Motor neuron (in vitro differentiated cells): Measurements from ENCODE around the gene ATP13A1. TPM values are rescaled to one million over a fixed set of nuclear protein-coding genes. Genes with fewer than 3 reads are reported as not detected.

ENCODE experiments used
- ATAC-seq, 8 experiments: fragments of 200-7000 bp; cut with Tn5 transposase; replicated peaks in 6 of 8; 2 replicates each; pipeline ENCODE4 v1.8.0; 2021; ENCODE audit warnings: mild to moderate bottlenecking in 8 of 8, moderate library complexity in 8 of 8
- H3K27ac ChIP-seq, 2 donors: fragments of 250-450 bp; sonication (Bioruptor Pico); 2 replicates each; pipeline ENCODE4 v1.9.0; 2021; ENCODE audit warnings: antibody characterized with exemption in 2 of 2, mild to moderate bottlenecking in 2 of 2, moderate library complexity in 1 of 2
- H3K4me1 ChIP-seq, 2 donors: fragments of 250-450 bp; sonication (Bioruptor Pico); replicated peaks in 1 of 2; 2 replicates each; pipeline ENCODE4 v1.6.1; 2021; ENCODE audit warnings: antibody characterized with exemption in 2 of 2, mild to moderate bottlenecking in 2 of 2, moderate library complexity in 1 of 2
- H3K4me3 ChIP-seq, 5 donors: fragments of 250-450 bp; sonication (Bioruptor Pico); 2 replicates each; pipeline ENCODE4 v1.9.0; 2021; ENCODE audit warnings: antibody characterized with exemption in 5 of 5, mild to moderate bottlenecking in 5 of 5, moderate library complexity in 4 of 5
- WGBS, 10 experiments: fragments of 450-650 bp; shearing (Covaris generic); methylation state at CpG; one replicate each; pipeline ENCODE4 v1.0.0; 2022; 5-methylcytosine and 5-hydroxymethylcytosine counted together
- in situ Hi-C, 9 experiments: fragments of 400-800 bp; cut with MboI; loops; one replicate each; pipeline ENCODE4 v1.15.0; 2021; ENCODE audit warnings: low sequenced_read_pairs in 9 of 9, low pct_unique_long_range_greater_than_20kb in 2 of 9; ENCODE audit not compliant: unreplicated experiment in 9 of 9
- total RNA-seq, 8 experiments: library from RNA; unstranded; fragments of 300-600 nt; gene quantifications; 2 replicates each; pipeline versions ENCODE4 v1.2.3 to v1.2.4, GENCODE V29; 2022

The ATP13A1 gene
- total RNA-seq, 8 experiments from 2014 or later, result 18.7 to 96.9 (median 31.1) TPM

DNA sequence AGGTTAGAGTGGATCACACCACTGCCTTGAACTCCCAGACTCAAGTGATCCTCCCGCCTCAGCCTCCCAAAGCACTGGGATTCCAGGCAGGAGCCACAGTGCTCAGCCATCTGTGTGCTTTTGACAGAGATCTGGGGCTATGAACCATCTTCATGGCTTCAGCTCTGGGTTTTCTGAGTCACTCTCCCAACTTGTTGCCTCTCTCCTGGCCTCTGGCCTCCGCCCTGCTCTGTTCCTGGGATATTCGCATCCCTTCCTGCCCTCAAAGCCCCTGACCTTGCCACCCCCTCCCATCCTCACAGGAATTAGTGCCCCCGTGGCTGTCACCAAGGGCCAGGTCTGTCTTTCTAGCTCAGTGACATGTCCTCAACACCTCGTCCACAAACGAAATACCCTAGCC, 14.3 kb downstream of the ATP13A1 start:
- no peaks in the 10 kb centered on the region for H3K4me1 ChIP-seq
- H3K4me3 ChIP-seq, result no peak overlapping the region
- WGBS, 10 experiments, result 67 to 81% (median 80%) methylated on average over 3 to 4 of the region's 6 CpGs; no CpG with 5 or more reads in 7 of the 10 experiments
- ATAC-seq, result peak in 2 of 8 experiments; percentile 49 to 59
- in situ Hi-C loops, result loop anchor here (10.0 to 25.0 kb wide), 3 partner anchors 112 to 124 kb away; partner anchors contain the start of genes CILP2 (in 8 of the 9) and YJEFN3 (in 4 of the 9)
- no peak overlapping the region for H3K27ac ChIP-seq

DNA sequence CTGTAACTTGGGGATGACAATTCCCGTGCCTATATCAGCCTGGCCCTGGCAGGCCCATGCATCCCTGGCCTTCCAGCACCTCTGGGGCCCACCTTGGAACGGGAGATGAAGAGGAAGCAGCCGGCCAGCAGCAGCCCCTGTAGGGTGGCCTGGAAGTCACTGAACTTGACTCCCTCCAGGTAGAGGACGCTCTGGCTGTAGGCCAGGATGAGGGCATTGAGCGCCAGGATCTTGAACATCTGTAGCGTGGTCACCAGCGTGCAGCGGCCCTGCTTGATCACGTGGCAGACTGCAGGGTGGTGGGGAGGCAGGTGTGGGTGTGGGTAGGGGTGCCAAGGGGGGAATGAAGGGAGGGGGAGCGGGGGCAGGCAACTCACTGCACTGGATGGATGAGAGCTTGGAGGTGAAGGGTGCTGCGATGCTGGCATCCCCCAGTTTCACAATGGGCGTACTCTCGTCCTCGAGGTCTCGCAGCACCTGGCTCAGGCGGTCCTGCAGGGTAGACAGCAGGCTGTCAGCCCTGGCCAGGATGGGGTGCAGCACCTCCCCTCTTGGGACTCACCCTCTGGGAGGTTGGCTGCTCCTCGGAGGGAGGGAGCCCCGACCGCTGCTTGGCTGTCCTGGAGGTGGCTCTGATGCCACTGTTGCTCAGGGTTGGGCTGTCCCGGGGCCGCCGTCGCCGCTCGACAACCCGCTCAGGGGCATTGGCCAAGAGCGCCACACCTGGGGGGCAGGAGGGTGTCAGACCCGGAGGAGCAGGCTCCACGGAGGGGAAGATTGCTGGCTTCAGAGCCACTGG, 16.2 kb downstream of the ATP13A1 start:
- no peak overlapping the region for H3K27ac ChIP-seq
- WGBS, 10 experiments, result 80 to 93% methylated on average over 1 to 3 of the region's 29 CpGs; no CpG with 5 or more reads in 8 of the 10 experiments

DNA sequence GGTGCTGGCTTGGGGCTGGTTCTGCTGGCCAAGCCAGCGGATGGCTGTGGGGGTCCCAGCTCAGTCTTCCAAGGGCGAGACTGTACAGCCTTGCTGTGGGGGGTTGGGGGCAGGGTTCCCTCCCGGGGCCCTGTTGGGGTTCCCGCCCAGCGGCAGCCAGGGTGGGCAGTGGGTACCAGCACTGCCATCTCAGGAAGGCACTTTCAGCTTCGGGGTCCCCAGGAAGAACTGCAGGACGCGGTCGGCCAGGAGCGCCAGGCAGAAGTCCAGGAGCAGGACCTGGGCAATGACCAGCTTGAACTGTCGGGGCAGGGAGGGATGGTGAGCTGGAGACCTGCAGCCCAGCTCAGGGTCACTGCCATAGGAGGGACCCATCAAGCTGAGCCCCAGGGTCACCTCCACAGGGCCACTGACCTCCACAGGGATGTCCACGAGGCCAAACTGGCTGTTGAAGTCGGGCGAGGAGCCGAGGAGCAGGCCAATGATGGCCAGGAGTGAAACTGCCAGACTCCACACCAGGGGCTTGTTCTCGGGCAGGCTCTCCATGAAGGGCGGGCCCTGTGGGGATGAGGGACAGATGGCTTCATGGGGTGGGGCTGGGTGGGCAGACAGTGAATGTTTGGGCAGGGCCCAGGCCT, 18.1 kb downstream of the ATP13A1 start:
- peaks cover 4 to 5% of the 10 kb centered on the region in 2 donors for H3K4me1 ChIP-seq
- no peak for ATAC-seq
- no CpG with 5 or more reads among the region's 17 CpGs for WGBS, 10 experiments
- no peak overlapping the region for H3K4me3 ChIP-seq
- in situ Hi-C loops, result loop anchor here (10.0 to 25.0 kb wide), 3 partner anchors 108 to 121 kb away; partner anchors contain the start of genes CILP2 (in 8 of the 9) and YJEFN3 (in 4 of the 9)
- no peak overlapping the region for H3K27ac ChIP-seq

More for the DNA sequence above, 16.2 kb downstream of the ATP13A1 start:
- ATAC-seq, result no peak
- in situ Hi-C loops, result loop anchor here (10.0 to 25.0 kb wide), 3 partner anchors 110 to 122 kb away; partner anchors contain the start of genes CILP2 (in 8 of the 9) and YJEFN3 (in 4 of the 9)
- H3K4me3 ChIP-seq, result no peak overlapping the region
- H3K4me1 ChIP-seq, result peaks cover 4 to 5% of the 10 kb centered on the region in 2 donors

DNA sequence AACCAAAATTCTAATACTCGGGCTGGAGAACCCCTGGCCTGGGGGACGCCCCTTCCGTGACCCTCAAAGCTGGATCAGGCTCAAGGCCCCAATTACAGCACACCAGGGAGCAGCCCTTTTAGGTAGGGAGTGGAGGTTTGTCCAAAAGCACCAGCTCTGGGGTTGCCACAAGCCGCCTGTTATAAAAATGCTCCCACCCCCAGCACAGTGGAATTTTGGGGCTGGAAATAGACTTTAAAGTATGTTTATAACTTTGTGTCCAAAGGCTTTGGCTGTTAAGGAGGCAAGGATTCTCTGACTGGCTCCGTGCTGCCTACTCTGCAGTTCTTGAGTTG, 19.5 kb downstream of the ATP13A1 start:
- H3K4me3 ChIP-seq, result peak overlapping the region in 3 of 5 donors; percentile 55 to 86 (median 73)
- H3K4me1 ChIP-seq, result peaks cover 4 to 5% of the 10 kb centered on the region in 2 donors
- in situ Hi-C loops, result loop anchor here (10.0 to 25.0 kb wide), 3 partner anchors 107 to 119 kb away; partner anchors contain the start of genes CILP2 (in 8 of the 9) and YJEFN3 (in 4 of the 9)
- ATAC-seq, result no peak
- 4 to 100% (median 30%) methylated on average over 1 to 5 of the region's 5 CpGs; no CpG with 5 or more reads in 5 of the 10 experiments for WGBS, 10 experiments
- no peak overlapping the region for H3K27ac ChIP-seq

DNA sequence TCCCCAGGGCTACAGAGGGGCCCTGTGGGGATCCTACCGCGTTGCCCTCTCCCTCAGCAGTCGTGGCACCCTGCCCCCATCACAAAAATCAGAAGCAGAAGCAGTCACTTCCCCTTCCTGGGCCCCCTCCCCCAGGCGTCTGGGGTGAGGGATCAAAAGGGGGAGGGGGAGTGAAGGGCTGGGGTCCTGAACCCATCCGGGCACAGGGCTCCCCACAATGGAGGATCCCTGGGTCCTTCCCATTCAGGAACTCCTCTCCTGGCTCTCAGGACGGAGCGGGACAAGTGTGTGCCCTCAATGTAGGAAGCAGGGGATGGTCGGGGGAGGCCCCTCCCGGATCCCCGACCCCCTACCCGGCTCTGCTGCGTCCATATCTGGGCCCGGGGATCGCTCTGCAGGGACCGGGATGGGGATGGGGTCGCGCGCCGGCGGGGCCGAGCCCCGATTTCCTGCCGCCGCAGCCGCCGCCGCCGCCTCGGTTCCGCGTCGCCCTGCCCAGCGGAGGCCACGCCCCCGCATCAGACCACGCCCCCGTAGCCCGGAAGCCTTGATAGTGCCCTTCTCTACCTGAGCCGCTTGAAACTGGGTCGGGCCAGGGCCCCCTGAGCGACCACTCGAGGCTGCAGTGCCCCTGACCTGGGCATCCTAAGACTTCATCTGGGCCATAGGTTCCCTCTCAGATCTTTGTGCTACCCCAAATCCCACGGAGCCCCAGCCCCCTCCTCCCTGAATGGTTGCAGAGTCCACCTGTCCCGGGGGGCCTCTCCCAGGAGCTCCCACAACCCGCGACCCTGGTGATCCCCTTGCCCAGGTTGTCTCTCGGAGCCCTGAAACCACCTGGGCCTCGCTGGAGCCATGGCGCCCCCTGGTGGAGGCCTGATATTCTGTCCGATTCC, 20.1 kb downstream of the ATP13A1 start, which contains the start of gene GMIP:
Gene GMIP, minus strand, starts transcription at position 500 of the 896 bp plus-strand sequence. Its CDS starts 128 bp downstream, at position 372.
- WGBS, 10 experiments, result 0 to 2% (median 0%) methylated on average over 1 to 17 of the region's 50 CpGs; no CpG with 5 or more reads in 7 of the 10 experiments
- in situ Hi-C loops, result loop anchor here (10.0 to 25.0 kb wide), 3 partner anchors 106 to 119 kb away; partner anchors contain the start of genes CILP2 (in 8 of the 9) and YJEFN3 (in 4 of the 9)
- peak; percentile 78 to 87 (median 86) for ATAC-seq
- Histone ChIP-seq H3K27ac (peak within 1 kb of the TSS; percentile 21 to 35), H3K4me3 (peak within 1 kb of the TSS; percentile 47 to 86 (median 73)), H3K4me1 (peaks cover 4 to 5% of the 10 kb centered on the region in 2 donors)

DNA sequence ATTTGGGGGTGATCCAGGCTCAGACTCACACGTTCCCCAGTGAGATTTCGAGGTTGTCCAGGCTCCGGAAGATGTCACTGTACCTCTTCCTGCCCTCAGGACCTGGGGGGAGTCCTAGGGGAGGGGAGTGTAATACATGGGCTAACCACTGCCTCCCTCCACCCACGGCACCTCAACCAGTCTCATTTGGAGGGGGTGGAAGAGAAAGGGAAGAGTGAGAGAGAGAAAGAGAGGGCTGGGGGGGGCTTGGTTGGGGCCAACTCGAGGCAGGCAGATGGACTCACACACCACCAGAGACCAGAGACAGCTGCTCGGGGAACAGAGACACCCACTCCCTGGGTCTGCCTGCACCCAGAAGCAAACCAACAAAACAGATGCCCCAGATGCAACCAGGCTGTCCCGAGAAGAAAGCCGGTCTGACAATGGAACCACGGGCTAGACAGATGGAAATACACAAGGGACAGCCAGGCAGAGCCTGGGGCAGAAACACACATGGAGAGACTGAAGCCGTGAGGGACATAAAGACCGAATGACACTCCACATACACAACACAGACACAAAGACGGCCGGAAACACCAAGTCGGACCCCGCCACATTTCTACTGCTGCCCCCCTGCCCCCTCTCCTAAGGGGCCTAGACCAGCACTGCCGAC, 20.8 kb downstream of the ATP13A1 start:
- Histone ChIP-seq H3K4me3 (peak overlapping the region; percentile 47 to 86 (median 73)), H3K4me1 (peaks cover 4 to 5% of the 10 kb centered on the region in 2 donors), H3K27ac (peak overlapping the region; percentile 7 to 35)
- ATAC-seq, result peak in 7 of 8 experiments; percentile 27 to 49 (median 40)
- in situ Hi-C loops, result loop anchor here (10.0 to 25.0 kb wide), 3 partner anchors 105 to 118 kb away; partner anchors contain the start of genes CILP2 (in 8 of the 9) and YJEFN3 (in 4 of the 9)
- 0 to 88% (median 20%) methylated on average over 1 to 5 of the region's 16 CpGs; no CpG with 5 or more reads in 3 of the 10 experiments for WGBS, 10 experiments

DNA sequence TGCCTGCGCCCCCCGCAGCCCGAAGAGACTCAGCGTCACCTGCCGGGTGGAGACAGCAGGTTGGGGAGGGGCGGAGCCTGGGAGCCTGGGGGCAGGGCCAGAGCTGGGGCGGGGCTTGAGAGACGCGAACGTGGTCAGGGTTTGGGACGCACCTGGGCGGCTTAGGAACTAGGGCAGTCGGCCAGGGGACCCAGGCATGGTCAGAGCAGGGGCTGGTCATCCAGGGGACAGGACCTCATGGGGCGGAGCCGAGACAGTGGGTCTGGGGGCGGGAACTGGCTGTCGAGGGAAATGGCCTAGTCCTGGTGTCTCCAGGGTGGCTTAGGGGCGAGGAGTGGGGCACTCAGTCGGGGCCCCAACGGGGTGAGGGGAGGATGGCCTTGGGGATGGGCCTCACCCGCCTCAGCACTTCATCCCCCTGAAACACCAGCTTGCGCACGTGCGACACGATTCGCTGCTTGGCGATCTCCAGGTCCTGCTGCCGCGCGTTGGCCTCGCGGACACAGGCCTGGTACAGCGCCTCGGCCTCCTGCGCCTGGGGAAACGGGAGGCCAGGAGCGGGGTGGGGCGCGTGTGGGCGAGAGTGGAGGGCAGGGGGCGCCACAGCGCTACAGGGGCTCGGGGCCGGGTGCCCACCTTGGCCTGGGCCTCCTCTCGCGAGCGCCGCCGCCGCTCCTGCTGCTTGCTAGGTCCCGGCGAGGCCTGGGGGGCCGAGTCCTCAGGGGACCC, 25.8 kb downstream of the ATP13A1 start:
- WGBS, 10 experiments, result 87% methylated on average over 3 of the region's 53 CpGs; no CpG with 5 or more reads in 9 of the 10 experiments
- in situ Hi-C loops, result loop anchor here in 3 of 9 experiments (25.0 kb wide), 1 partner anchor 100 kb away; the partner anchor contains the start of genes CILP2 (in 3 of the 3) and YJEFN3 (in 3 of the 3)
- no peak overlapping the region for H3K4me3 ChIP-seq
- H3K4me1 ChIP-seq, result peaks cover 4% of the 10 kb centered on the region in 2 donors
- ATAC-seq, result peak in 2 of 8 experiments; percentile 17 to 26
- no peak overlapping the region for H3K27ac ChIP-seq

DNA sequence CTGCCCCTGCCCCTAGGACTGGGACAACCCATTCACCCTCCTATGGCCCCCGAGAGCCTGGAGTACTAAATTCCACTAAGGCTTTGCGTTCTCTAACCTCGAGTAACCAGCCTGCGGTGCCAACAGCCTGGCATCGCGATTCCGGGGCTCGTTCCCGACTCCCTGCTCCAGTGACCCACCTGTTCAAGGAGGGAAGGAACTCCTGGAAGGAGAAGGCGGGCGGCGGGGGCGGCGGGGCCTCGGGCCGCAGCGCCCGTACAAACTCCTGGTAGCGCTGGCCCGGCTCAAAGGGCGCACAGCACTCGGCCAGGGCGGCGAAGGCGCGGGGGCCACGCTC, 26.3 kb downstream of the ATP13A1 start:
- peak in 1 of 8 experiments; percentile 7 for ATAC-seq
- H3K4me3 ChIP-seq, result no peak overlapping the region
- in situ Hi-C loops, result loop anchor here in 3 of 9 experiments (25.0 kb wide), 1 partner anchor 100 kb away; the partner anchor contains the start of genes CILP2 (in 3 of the 3) and YJEFN3 (in 3 of the 3)
- WGBS, 10 experiments, result 78 to 80% methylated on average over 1 to 10 of the region's 27 CpGs; no CpG with 5 or more reads in 8 of the 10 experiments
- no peaks in the 10 kb centered on the region for H3K4me1 ChIP-seq
- no peak overlapping the region for H3K27ac ChIP-seq

DNA sequence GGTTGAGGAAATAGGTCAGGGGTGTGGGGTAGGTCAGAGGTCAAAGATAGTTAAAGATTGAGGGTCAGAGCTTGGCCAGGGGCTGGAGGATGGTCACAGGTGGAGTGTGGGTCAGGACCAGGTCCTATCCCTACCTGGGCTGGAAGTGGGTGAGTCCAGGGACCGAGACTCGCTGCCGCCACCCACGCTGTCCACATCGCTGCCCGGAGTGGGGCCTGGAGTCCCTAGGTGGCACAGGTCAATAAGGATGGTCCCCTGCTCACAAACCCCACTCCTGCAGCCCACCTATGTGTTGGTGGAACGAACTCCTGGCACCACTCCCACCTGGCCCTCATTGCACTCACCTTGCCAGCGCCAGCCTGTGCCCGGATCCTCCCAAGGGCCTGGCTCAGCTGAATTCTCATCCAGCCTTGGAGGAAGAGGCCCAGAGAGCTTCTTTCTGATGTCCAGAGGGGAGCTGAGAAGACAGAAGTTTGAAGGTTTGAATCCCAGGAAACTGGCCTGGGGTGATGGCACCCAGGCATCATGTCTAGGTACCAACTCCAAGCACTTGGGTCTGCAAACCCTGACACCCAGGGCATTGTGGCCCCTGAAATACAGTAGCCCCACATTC, 26.8 kb downstream of the ATP13A1 start:
- no peak for ATAC-seq
- Histone ChIP-seq H3K27ac (no peak overlapping the region), H3K4me1 (no peaks in the 10 kb centered on the region), H3K4me3 (no peak overlapping the region)
- in situ Hi-C loops, result loop anchor here in 3 of 9 experiments (25.0 kb wide), 1 partner anchor 99 kb away; the partner anchor contains the start of genes CILP2 (in 3 of the 3) and YJEFN3 (in 3 of the 3)
- 96 to 100% (median 100%) methylated on average over 1 to 7 of the region's 9 CpGs; no CpG with 5 or more reads in 7 of the 10 experiments for WGBS, 10 experiments

DNA sequence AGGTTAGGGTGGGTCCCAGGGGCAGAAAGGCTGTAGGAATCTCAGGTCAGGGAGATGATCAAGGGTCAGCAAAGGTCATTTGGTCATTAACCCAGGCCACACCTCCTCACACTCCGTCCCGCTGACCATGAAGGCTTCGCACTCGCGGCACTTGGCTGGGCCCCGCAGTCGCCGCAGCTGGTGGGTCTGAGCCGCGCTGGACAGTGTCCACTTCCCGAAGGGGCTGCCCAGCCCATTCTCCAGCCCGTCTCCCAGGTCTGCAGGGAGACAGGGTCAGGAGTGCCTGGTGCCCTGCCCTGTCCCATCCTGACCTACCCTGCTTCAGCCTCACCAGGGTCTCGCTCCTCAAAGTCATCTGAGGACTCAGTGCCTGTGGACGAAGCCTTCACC, 28.2 kb downstream of the ATP13A1 start:
- WGBS, 10 experiments, result 95 to 100% (median 98%) methylated on average over 2 to 14 of the region's 14 CpGs; no CpG with 5 or more reads in 6 of the 10 experiments
- H3K27ac ChIP-seq, result no peak overlapping the region
- H3K4me3 ChIP-seq, result no peak overlapping the region
- ATAC-seq, result no peak
- H3K4me1 ChIP-seq, result no peaks in the 10 kb centered on the region
- in situ Hi-C loops, result loop anchor here in 3 of 9 experiments (25.0 kb wide), 1 partner anchor 98 kb away; the partner anchor contains the start of genes CILP2 (in 3 of the 3) and YJEFN3 (in 3 of the 3)
